GM12878 (cell line): ENCODE data around the gene CCP110. TPM values are rescaled to one million over a fixed set of nuclear protein-coding genes. Genes with fewer than 3 reads are reported as not detected.

Experiments
- ATAC-seq: fragments of 200-7000 bp; cut with Tn5 transposase; 3 replicates; pipeline ENCODE4 v1.9.1; 2020; ENCODE audit warnings: mild to moderate bottlenecking, moderate library complexity
- BruUV-seq: library from RNA; stranded (reverse); fragments of 400-500 nt; replicated peaks from 2 replicates; lab custom pipeline; 2021; lab: Mats Ljungman, UMichigan
- CTCF ChIA-PET: fragments of 300-600 bp; sonication (Branson Sonifier 250); formaldehyde crosslinking; extraction: SDS; loops from one replicate; lab custom pipeline; 2021; ENCODE audit warnings: inconsistent platforms; lab: Yijun Ruan, JAX
- POLR2A ChIA-PET: fragments of 350-600 bp; formaldehyde crosslinking; extraction: SDS; loops from one replicate; lab custom pipeline; 2021; ENCODE audit warnings: inconsistent platforms; lab: Charles Lee
- RAD21 ChIA-PET: fragments of 300-600 bp; sonication (Branson Sonifier 250); formaldehyde crosslinking; loops from one replicate; lab custom pipeline; 2023; ENCODE audit warnings: antibody characterized with exemption; ENCODE audit not compliant: unreplicated experiment; lab: Charles Lee
- SMC1A ChIA-PET: fragments of 300-600 bp; sonication (Branson Sonifier 250); formaldehyde crosslinking; loops from one replicate; lab custom pipeline; 2023; ENCODE audit not compliant: unreplicated experiment, uncharacterized antibody; lab: Charles Lee
- DNase-seq: peaks from one replicate; pipeline ENCODE4 v3.0.0-alpha.2; 2011; ENCODE audit warnings: low read depth, low spot score
- FAIRE-seq: peaks from 3 replicates; lab custom pipeline; 2011; peaks lifted over from hg19 to GRCh38; lab: Jason Lieb, UNC
- H2AFZ ChIP-seq: 2 replicates; pipeline ENCODE4 v1.6.0; 2011; ENCODE audit warnings: low read depth, low read length, control low read depth; ENCODE audit not compliant: control insufficient read depth
- H3K27ac ChIP-seq: 2 replicates; pipeline ENCODE4 v1.5.1; 2011; ENCODE audit warnings: control low read depth; ENCODE audit not compliant: control insufficient read depth, insufficient read depth
- H3K27me3 ChIP-seq, 2 experiments: replicated peaks in 1 of 2; 2 replicates each; pipeline versions ENCODE4 v1.6.0 to v1.6.1; 2011; ENCODE audit warnings: low read length in 1 of 2; ENCODE audit not compliant: control insufficient read depth in 2 of 2, insufficient read depth in 2 of 2
- H3K36me3 ChIP-seq, 2 experiments: 2 replicates each; pipeline ENCODE4 v1.5.1; 2011; ENCODE audit warnings: low read length in 1 of 2; ENCODE audit not compliant: control insufficient read depth in 2 of 2, insufficient read depth in 2 of 2
- H3K4me1 ChIP-seq: 2 replicates; pipeline ENCODE4 v1.6.1; 2011; ENCODE audit warnings: mild to moderate bottlenecking, low read length, moderate library complexity, mixed read lengths; ENCODE audit not compliant: control insufficient read depth, insufficient read depth
- H3K4me2 ChIP-seq: 2 replicates; pipeline ENCODE4 v1.6.0; 2011; ENCODE audit warnings: control low read depth; ENCODE audit not compliant: control insufficient read depth, insufficient read depth
- H3K4me3 ChIP-seq: fragments of 200-600 bp; sonication (generic); 2 replicates; pipeline ENCODE4 v1.5.1; 2016
- H3K79me2 ChIP-seq: 2 replicates; pipeline ENCODE4 v1.6.0; 2011; ENCODE audit warnings: low read length; ENCODE audit not compliant: control insufficient read depth, insufficient read depth
- H3K9ac ChIP-seq: 2 replicates; pipeline ENCODE4 v1.8.0; 2011; ENCODE audit warnings: low read length, control low read depth, mixed read lengths; ENCODE audit not compliant: control insufficient read depth, insufficient read depth
- H3K9me3 ChIP-seq: replicated peaks from 3 replicates; pipeline ENCODE4 v1.5.1; 2011; ENCODE audit warnings: mild to moderate bottlenecking, low read length; ENCODE audit not compliant: control insufficient read depth, insufficient read depth
- H4K20me1 ChIP-seq: 2 replicates; pipeline ENCODE4 v1.6.0; 2011; ENCODE audit not compliant: control insufficient read depth, insufficient read depth
- ATF2 ChIP-seq: IDR thresholded peaks from 2 replicates; pipeline ENCODE4 v1.6.1; 2012; ENCODE audit warnings: low read length, inconsistent platforms
- CTCF ChIP-seq, 3 experiments: IDR thresholded peaks in 2 of 3; conservative IDR thresholded peaks in 1 of 3; 2 replicates each; pipeline ENCODE4 v1.5.1; 2011; ENCODE audit warnings: low read depth in 3 of 3, low read length in 3 of 3, mild to moderate bottlenecking in 3 of 3, control low read depth in 2 of 3, moderate library complexity in 2 of 3, inconsistent platforms in 1 of 3, mixed read lengths in 1 of 3; ENCODE audit not compliant: control insufficient read depth in 2 of 3, insufficient read depth in 1 of 3; ENCODE audit errors: extremely low read depth in 1 of 3
- E4F1 ChIP-seq: fragments of 450-650 bp; IDR thresholded peaks from 2 replicates; pipeline ENCODE4 v1.6.1; 2018; ENCODE audit warnings: borderline replicate concordance, mild to moderate bottlenecking; ENCODE audit not compliant: partially characterized antibody
- MEF2A ChIP-seq: IDR thresholded peaks from 2 replicates; pipeline ENCODE4 v1.6.1; 2011; ENCODE audit warnings: low read depth, mild to moderate bottlenecking, low read length, moderate library complexity; ENCODE audit not compliant: insufficient read depth
- NKRF ChIP-seq: fragments of 450-650 bp; conservative IDR thresholded peaks from 2 replicates; pipeline ENCODE4 v1.6.1; 2017; ENCODE audit warnings: mild to moderate bottlenecking, moderate library complexity
- SRF ChIP-seq, 2 experiments: IDR thresholded peaks; 2 replicates each; pipeline ENCODE4 v1.6.1; 2011; ENCODE audit warnings: low read depth in 2 of 2, low read length in 2 of 2, mild to moderate bottlenecking in 1 of 2, moderate library complexity in 1 of 2
- SUZ12 ChIP-seq: fragments of 200-600 bp; sonication (generic); IDR thresholded peaks from one replicate; pipeline ENCODE4 v1.6.1; 2018; ENCODE audit warnings: antibody characterized with exemption, mild to moderate bottlenecking; ENCODE audit not compliant: unreplicated experiment
- WGBS: methylation state at CpG from one replicate; pipeline ENCODE4 v1.1.6; 2016; ENCODE audit warnings: low lambda C conversion rate; ENCODE audit not compliant: insufficient replicate concordance, insufficient coverage; ENCODE audit errors: missing lambda C conversion rate; 5-methylcytosine and 5-hydroxymethylcytosine counted together
- in situ Hi-C: fragments of 300-500 bp; cut with MboI; formaldehyde crosslinking; loops from 9 replicates; pipeline ENCODE4 v1.14.3; 2018; ENCODE audit warnings: mixed read lengths
- intact Hi-C: fragments of 100-400 bp; cut with micrococcal nuclease; formaldehyde crosslinking; loops from one replicate; pipeline ENCODE4 v1.14.2; 2022; ENCODE audit not compliant: unreplicated experiment
- polyA plus RNA-seq, 11 experiments: library from polyadenylated mRNA; depleted of rRNA in 4 of 11; unstranded in 6 of 11; stranded (reverse) in 5 of 11; fragments of >200 nt; fragmentation: Nextera tagmentation in 4 of 11; fragmentation: Illumina TruSeq in 1 of 11; extraction: Ambion mirVana in 4 of 11; extraction: Trizol in 1 of 11; gene quantifications; 1 replicate in 1 of 11; 2 replicates in 10 of 11; pipeline versions ENCODE4 v1.2.1 to v1.2.3, GENCODE V29; 2011 to 2016; ENCODE audit warnings: inconsistent platforms in 2 of 11, missing spikeins in 2 of 11, low read depth in 1 of 11
- total RNA-seq, 4 experiments: library from RNA; depleted of rRNA in 3 of 4; stranded (reverse); fragments of >200 nt in 3 of 4; fragmentation: Illumina TruSeq in 1 of 4; extraction: Trizol in 1 of 4; gene quantifications; 2 replicates each; pipeline versions ENCODE4 v1.2.1 to v1.2.3, GENCODE V29; 2013 to 2021

CCP110 gene
- total and polyA plus RNA-seq, 10 of the 15 experiments (the other 5 are each of a cell fraction or from before 2014, with no cell fraction given): 6.4 to 38.1 (median 26.7) TPM

GRCh38 chr16:19573997-19574396 is 50.3 kb downstream of the CCP110 start:
- Histone ChIP-seq H3K27ac (no peak overlapping the region), H3K9ac (no peak overlapping the region), H3K4me1 (no peaks in the 10 kb centered on the region), H3K36me3 (peaks cover 7 to 11% of the 10 kb centered on the region in 2 experiments; a peak in 3 of 4 replicates), H3K9me3 (no peaks in the 10 kb centered on the region), H3K4me2 (no peak overlapping the region), H3K79me2 (no peaks in the 10 kb centered on the region), H3K4me3 (no peak overlapping the region), H2AFZ (no peak overlapping the region), H4K20me1 (no peaks in the 10 kb centered on the region), H3K27me3 (no peaks in the 10 kb centered on the region)
- DNase-seq (no peak), FAIRE-seq (no peak), ATAC-seq (no peak)
- intact Hi-C loops (no loop called here), in situ Hi-C loops (no loop called here)
- POLR2A ChIA-PET: no interaction called here
- SMC1A ChIA-PET: no interaction called here
- TF ChIP-seq MEF2A (no peak), ATF2 (no peak), SRF (IDR thresholded peaks at IDR 0.05; ENCODE audit: low read depth in 2 of 2, low read length in 2 of 2) (no peak), SUZ12 (no peak)
- RAD21 ChIA-PET: no interaction called here
- WGBS: 93% methylated on average over 9 of the region's 9 CpGs
- CTCF ChIA-PET: interaction anchor here (1.0 kb wide), 1 partner anchor 28 kb away, joined by 3 read pairs; no protein-coding TSS in a partner anchor
- no TSS peak for BruUV-seq

GRCh38 chr16:19574615-19575014 is 50.9 kb downstream of the CCP110 start:
- H4K20me1 ChIP-seq: no peaks in the 10 kb centered on the region
- H3K9me3 ChIP-seq: no peaks in the 10 kb centered on the region
- H3K27ac ChIP-seq: no peak overlapping the region
- 100% methylated on average over 2 of the region's 2 CpGs for WGBS
- RAD21 ChIA-PET: no interaction called here
- SMC1A ChIA-PET: no interaction called here
- POLR2A ChIA-PET: no interaction called here
- peaks cover 6 to 11% of the 10 kb centered on the region in 2 experiments; a peak in 3 of 4 replicates for H3K36me3 ChIP-seq
- intact Hi-C loops: no loop called here
- no peak overlapping the region for H3K4me3 ChIP-seq
- no peaks in the 10 kb centered on the region for H3K27me3 ChIP-seq
- no peak overlapping the region for H3K4me2 ChIP-seq
- BruUV-seq: TSS peak; percentile 14
- in situ Hi-C loops: no loop called here
- H3K4me1 ChIP-seq: no peaks in the 10 kb centered on the region
- no peak overlapping the region for H2AFZ ChIP-seq
- CTCF ChIA-PET: interaction anchor here (1.0 kb wide), 1 partner anchor 27 kb away, joined by 3 read pairs; no protein-coding TSS in a partner anchor
- FAIRE-seq: no peak
- no peaks in the 10 kb centered on the region for H3K79me2 ChIP-seq
- H3K9ac ChIP-seq: no peak overlapping the region
- DNase-seq: no peak
- ATAC-seq: no peak
- no peak for TF ChIP-seq E4F1
- TF ChIP-seq CTCF (IDR thresholded peaks at IDR 0.05 in 2 of 3, conservative IDR thresholded peaks at IDR 0.05 in 1 of 3; ENCODE audit: control insufficient read depth in 2 of 3, extremely low read depth in 1 of 3, insufficient read depth in 1 of 3, low read depth in 3 of 3, low read length in 3 of 3): no peak
- TF ChIP-seq NKRF: no peak
